Panc1 (cell line): ENCODE results near the gene MPC1. TPM values are rescaled to one million over a fixed set of nuclear protein-coding genes. Genes with fewer than 3 reads are reported as not detected.

Experiments
- ATAC-seq: fragments of 200-7000 bp; cut with Tn5 transposase; 2 replicates; pipeline ENCODE4 v1.9.1; 2020; ENCODE audit warnings: mild to moderate bottlenecking, moderate library complexity
- BruUV-seq: library from RNA; stranded (reverse); fragments of 400-500 nt; replicated peaks from 2 replicates; lab custom pipeline; 2021; lab: Mats Ljungman, UMichigan
- CTCF ChIA-PET: fragments of 300-600 bp; sonication (Branson Sonifier 250); formaldehyde crosslinking; loops from one replicate; lab custom pipeline; 2022; ENCODE audit warnings: antibody characterized with exemption; lab: Charles Lee
- POLR2A ChIA-PET: fragments of 300-600 bp; sonication (Branson Sonifier 250); formaldehyde crosslinking; loops from one replicate; lab custom pipeline; 2022; ENCODE audit warnings: antibody characterized with exemption; lab: Charles Lee
- DNase-seq: peaks from one replicate; pipeline ENCODE4 v3.0.0-alpha.2; 2010; ENCODE audit warnings: low read depth, low spot score
- H3K27ac ChIP-seq: 2 replicates; pipeline ENCODE4 v1.5.1; 2011; ENCODE audit warnings: mild to moderate bottlenecking, low read length, inconsistent platforms
- H3K27me3 ChIP-seq: fragments of 200-500 bp; sonication (Bioruptor generic); 2 replicates; pipeline ENCODE4 v1.6.0; 2014; ENCODE audit warnings: low read length, inconsistent platforms; ENCODE audit not compliant: control insufficient read depth, insufficient read depth
- H3K36me3 ChIP-seq: fragments of 200-500 bp; sonication (Bioruptor generic); 2 replicates; pipeline ENCODE4 v1.5.1; 2014; ENCODE audit warnings: inconsistent platforms, mild to moderate bottlenecking, low read length, moderate library complexity; ENCODE audit not compliant: control insufficient read depth, insufficient read depth
- H3K4me1 ChIP-seq: 2 replicates; pipeline ENCODE4 v1.5.1; 2011; ENCODE audit warnings: inconsistent platforms, mild to moderate bottlenecking, low read length, moderate library complexity; ENCODE audit not compliant: control insufficient read depth, insufficient read depth
- H3K4me3 ChIP-seq, 2 experiments: 2 replicates each; pipeline ENCODE4 v1.5.1; 2011 to 2012; ENCODE audit warnings: low read depth in 2 of 2, low read length in 2 of 2, mild to moderate bottlenecking in 2 of 2, inconsistent platforms in 1 of 2, moderate library complexity in 1 of 2
- H3K9me3 ChIP-seq: fragments of 200-500 bp; sonication (Bioruptor generic); 2 replicates; pipeline ENCODE4 v1.5.1; 2014; ENCODE audit warnings: low read depth, mild to moderate bottlenecking, inconsistent platforms, low read length, moderate library complexity; ENCODE audit not compliant: control insufficient read depth, insufficient read depth
- CTCF ChIP-seq: fragments of 450-650 bp; IDR thresholded peaks from 2 replicates; pipeline ENCODE4 v1.5.1; 2017; ENCODE audit warnings: mild to moderate bottlenecking
- POLR2AphosphoS5 ChIP-seq: IDR thresholded peaks from 2 replicates; pipeline ENCODE4 v1.6.1; 2012; ENCODE audit warnings: mild to moderate bottlenecking, low read depth, low read length, moderate library complexity
- REST ChIP-seq, 2 experiments: IDR thresholded peaks; 2 replicates each; pipeline ENCODE4 v1.6.1; 2011 to 2012; ENCODE audit warnings: low read depth in 2 of 2, control low read depth in 1 of 2, low read length in 1 of 2, mild to moderate bottlenecking in 1 of 2, moderate library complexity in 1 of 2; ENCODE audit not compliant: insufficient read depth in 1 of 2
- SIN3A ChIP-seq: IDR thresholded peaks from 2 replicates; pipeline ENCODE4 v1.6.1; 2012; ENCODE audit warnings: low read depth, mild to moderate bottlenecking, low read length, moderate library complexity, borderline replicate concordance; ENCODE audit not compliant: insufficient read depth
- TCF7L2 ChIP-seq: IDR thresholded peaks from 2 replicates; pipeline ENCODE4 v1.6.1; 2011; ENCODE audit warnings: mild to moderate bottlenecking, low read depth, low read length, inconsistent platforms
- in situ Hi-C: cut with HindIII; loops from 2 replicates; pipeline ENCODE4 v1.10.0; 2016; ENCODE audit warnings: low sequenced_read_pairs, low pct_unique_long_range_greater_than_20kb
- intact Hi-C: fragments of 100-400 bp; cut with micrococcal nuclease; formaldehyde crosslinking; loops from one replicate; pipeline ENCODE4 v1.10.0; 2022; ENCODE audit not compliant: unreplicated experiment
- total RNA-seq: library from RNA; stranded (reverse); gene quantifications from one replicate; pipeline ENCODE4 v1.2.1, GENCODE V29; 2021; ENCODE audit not compliant: unreplicated experiment

The MPC1 gene
- total RNA-seq, 1 experiment from 2014 or later, result 7.0 TPM

- ATAC-seq (no peak), DNase-seq (no peak)
- POLR2A ChIA-PET, result no interaction called here
- Histone ChIP-seq H3K9me3 (no peaks in the 10 kb centered on the region), H3K4me3 (no peak overlapping the region), H3K27ac (no peak overlapping the region), H3K36me3 (no peaks in the 10 kb centered on the region), H3K27me3 (no peaks in the 10 kb centered on the region; the same call in 1 of the 2 replicates), H3K4me1 (no peaks in the 10 kb centered on the region)
- no peak for TF ChIP-seq POLR2AphosphoS5
- no peak for TF ChIP-seq CTCF
- TF ChIP-seq TCF7L2, result no peak
- no peak for TF ChIP-seq SIN3A
- no peak for TF ChIP-seq REST (IDR thresholded peaks at IDR 0.05; ENCODE audit: insufficient read depth in 1 of 2, low read depth in 2 of 2, low read length in 1 of 2)
- CTCF ChIA-PET, result no interaction called here
- no TSS peak for BruUV-seq
- intact Hi-C loops, result no loop called here
- in situ Hi-C loops, result no loop called here
Observed at GRCh38 chr6:166377721-166378120, 5.0 kb downstream of the MPC1 start.

- no peak for DNase-seq
- in situ Hi-C loops, result no loop called here
- TF ChIP-seq POLR2AphosphoS5 (no peak), CTCF (no peak), TCF7L2 (no peak), REST (IDR thresholded peaks at IDR 0.05; ENCODE audit: insufficient read depth in 1 of 2, low read depth in 2 of 2, low read length in 1 of 2) (no peak), SIN3A (no peak)
Observed at GRCh38 chr6:166375013-166375412, 7.7 kb downstream of the MPC1 start.

More at GRCh38 chr6:166375013-166375412, 7.7 kb downstream of the MPC1 start:
- BruUV-seq, result no TSS peak
- intact Hi-C loops, result no loop called here
- Histone ChIP-seq H3K27ac (no peak overlapping the region), H3K27me3 (no peaks in the 10 kb centered on the region; the same call in 1 of the 2 replicates), H3K9me3 (no peaks in the 10 kb centered on the region), H3K4me3 (no peak overlapping the region), H3K4me1 (no peaks in the 10 kb centered on the region), H3K36me3 (no peaks in the 10 kb centered on the region)
- ATAC-seq, result no peak
- POLR2A ChIA-PET, result no interaction called here
- CTCF ChIA-PET, result no interaction called here
